Measurements from ENCODE around the gene AGPS. TPM values are rescaled to one million over a fixed set of nuclear protein-coding genes. Genes with fewer than 3 reads are reported as not detected.
A peak's percentile ranks its signal among the peaks of the same experiment; 100 is the strongest.
"Not testable (repeated sequence)": the region's sequence is repeated elsewhere in the genome, so short reads cannot be mapped to it uniquely, and the experiment has no call there.

The AGPS gene
- total RNA-seq, 2 donors from 2014 or later, result 54.3 to 62.2 TPM

DNA sequence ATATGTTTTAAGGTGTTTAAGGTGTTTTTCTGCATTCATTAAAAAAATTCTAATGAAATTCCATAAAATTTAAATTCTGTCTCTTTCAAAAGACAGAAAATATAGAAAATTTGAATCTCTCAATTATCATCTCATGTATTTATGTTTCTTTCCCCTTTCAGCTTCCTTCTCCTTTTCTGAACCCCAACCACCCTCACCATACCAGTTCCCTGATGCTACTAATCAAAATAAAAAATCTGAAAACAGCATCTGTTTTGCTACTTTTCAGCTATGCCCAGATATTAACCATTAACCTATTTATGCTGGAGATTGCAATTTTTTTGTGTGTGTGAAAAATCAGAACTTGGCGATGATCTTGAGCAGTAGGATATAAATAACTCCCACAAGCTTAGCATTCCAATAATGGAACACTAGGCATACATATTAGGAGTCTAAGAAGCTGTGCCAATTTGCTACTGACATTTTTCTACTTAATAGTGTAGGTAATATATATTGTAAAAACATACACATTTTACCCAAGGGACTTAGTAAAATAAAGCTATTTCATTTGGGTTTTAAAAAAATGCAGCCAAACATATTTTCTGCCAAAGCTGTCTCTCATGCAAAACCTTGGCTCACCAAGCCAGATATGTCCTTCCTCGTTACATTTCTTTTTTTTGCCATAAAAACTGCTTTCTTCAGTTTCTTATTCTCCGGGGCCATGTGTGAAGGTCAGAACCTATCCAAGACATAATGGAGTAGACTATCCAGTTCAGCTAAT, 32.6 kb upstream of the AGPS start:
- Mint-ChIP-seq H3K9me3 (no peaks in the 10 kb centered on the region), H3K36me3 (no peaks in the 10 kb centered on the region), H3K4me1 (ENCODE audit: low read depth in 2 of 2) (no peaks in the 10 kb centered on the region), H3K4me3 (no peak overlapping the region), H3K27me3 (no peaks in the 10 kb centered on the region), H3K27ac (no peak overlapping the region)
- DNase-seq (ENCODE audit: low spot score) (no peak), ATAC-seq (no peak)

DNA sequence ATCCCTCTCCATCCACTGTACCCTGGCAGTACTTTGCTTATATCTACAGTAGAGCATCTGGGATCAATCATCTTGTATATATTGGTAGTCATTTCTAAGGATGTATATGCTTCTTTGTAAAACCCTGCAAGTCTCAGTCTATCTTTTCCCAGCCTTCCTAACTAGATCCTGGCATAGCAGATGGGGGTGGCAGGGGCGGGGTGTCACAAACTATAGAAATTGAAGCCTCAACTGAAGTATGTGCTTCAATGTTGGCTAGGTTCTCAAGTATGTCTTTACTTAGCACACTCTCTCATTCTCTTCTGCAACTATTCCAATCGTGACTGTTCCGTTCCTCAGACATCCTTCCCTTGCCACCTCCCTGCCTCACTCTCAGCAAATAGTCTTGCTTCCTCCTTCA, 30.1 kb upstream of the AGPS start:
- Mint-ChIP-seq H3K4me1 (ENCODE audit: low read depth in 2 of 2) (no peaks in the 10 kb centered on the region), H3K36me3 (no peaks in the 10 kb centered on the region), H3K9me3 (no peaks in the 10 kb centered on the region), H3K27me3 (no peaks in the 10 kb centered on the region), H3K27ac (no peak overlapping the region), H3K4me3 (no peak overlapping the region)
- DNase-seq (ENCODE audit: low spot score), result no peak
- no peak for ATAC-seq

DNA sequence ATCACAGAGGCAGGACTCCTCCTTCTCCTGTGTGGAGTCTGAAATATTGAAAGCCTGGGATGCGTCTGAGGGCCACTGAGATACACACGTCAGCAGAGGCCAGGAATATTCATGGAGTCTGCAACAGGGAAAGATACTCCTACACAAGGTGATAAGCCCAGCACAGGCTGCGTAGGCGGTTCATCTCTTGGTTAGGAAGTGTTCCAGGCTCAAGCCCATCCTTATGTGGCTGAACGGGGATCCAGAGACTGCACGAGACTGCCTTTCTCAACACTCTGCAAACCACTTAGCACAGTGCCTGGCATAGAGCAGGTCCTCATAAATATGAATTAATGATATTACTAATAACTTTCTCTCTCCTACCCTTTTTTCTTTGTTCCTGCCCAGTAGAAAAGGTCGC, 29.2 kb upstream of the AGPS start:
- Mint-ChIP-seq H3K9me3 (peaks cover 4% of the 10 kb centered on the region), H3K36me3 (no peaks in the 10 kb centered on the region), H3K27ac (no peak overlapping the region), H3K4me1 (ENCODE audit: low read depth in 2 of 2) (no peaks in the 10 kb centered on the region), H3K4me3 (no peak overlapping the region), H3K27me3 (peaks cover 0 to 3% of the 10 kb centered on the region in 2 donors)
- ATAC-seq, result no peak
- DNase-seq (ENCODE audit: low spot score), result no peak

DNA sequence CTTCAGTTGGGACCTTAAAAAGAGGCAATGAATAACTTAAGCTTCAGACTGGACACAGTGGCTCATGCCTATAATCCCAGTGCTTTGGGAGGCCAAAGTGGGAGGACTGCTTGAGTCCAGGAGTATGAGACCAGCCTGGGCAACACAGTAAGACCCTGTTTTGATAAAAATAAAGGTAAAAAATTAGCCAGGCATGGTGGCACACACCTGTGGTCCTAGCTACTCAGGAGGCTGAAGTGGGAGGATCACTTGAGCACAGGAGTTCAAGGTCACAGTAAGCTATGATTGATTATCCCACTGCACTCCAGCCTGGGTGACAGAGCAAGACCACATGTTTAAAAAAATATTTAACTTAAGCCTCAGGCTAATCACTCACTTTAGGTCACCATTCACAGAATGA, 26.8 kb upstream of the AGPS start:
- Mint-ChIP-seq H3K36me3 (peaks cover 12% of the 10 kb centered on the region), H3K9me3 (peaks cover 16% of the 10 kb centered on the region)
- H3K27ac Mint-ChIP-seq; ATAC-seq; DNase-seq (ENCODE audit: low spot score); H3K4me1 Mint-ChIP-seq (ENCODE audit: low read depth in 2 of 2); H3K27me3 Mint-ChIP-seq; H3K4me3 Mint-ChIP-seq: not testable (repeated sequence)

DNA sequence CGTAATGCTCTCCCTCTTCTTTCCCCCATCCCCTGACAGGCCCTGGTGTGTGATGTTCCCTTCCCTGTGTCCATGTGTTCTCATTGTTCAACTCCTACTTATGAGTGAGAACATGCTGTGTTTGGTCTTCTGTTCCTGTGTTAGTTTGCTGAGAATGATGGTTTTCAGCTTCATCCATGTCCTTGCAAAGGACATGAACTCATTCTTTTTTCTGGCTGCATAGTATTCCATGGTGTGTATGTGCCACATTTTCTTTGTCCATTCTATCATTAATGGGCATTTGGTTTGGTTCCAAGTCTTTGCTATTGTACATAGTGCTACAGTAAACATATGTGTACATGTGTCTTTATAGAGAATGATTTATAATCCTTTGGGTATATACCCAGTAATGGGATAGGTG, 24.6 kb upstream of the AGPS start:
- not testable (repeated sequence) for ATAC-seq; H3K4me1 Mint-ChIP-seq (ENCODE audit: low read depth in 2 of 2); H3K27me3 Mint-ChIP-seq; DNase-seq (ENCODE audit: low spot score); H3K4me3 Mint-ChIP-seq; H3K27ac Mint-ChIP-seq
- peaks cover 35% of the 10 kb centered on the region for H3K36me3 Mint-ChIP-seq
- peaks cover 33% of the 10 kb centered on the region for H3K9me3 Mint-ChIP-seq

DNA sequence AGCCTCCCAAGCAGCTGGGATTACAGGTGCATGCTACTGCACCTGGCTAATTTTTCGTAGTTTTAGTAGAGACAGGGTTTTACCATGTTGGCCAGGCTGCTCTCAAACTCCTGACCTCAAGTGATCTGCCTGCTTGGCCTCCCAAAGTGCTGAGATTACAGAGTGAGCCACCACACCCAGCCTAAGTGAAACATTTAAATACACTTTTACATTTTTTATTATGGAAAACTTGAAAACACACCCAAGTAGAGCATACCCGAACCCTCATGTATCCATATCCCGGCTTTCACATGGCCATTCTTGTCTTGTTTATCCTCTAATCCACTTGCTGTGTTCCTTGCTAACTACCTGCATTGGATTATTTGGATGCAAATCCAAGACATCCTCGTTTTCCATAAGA, 13.2 kb upstream of the AGPS start:
- Mint-ChIP-seq H3K27ac (no peak overlapping the region), H3K9me3 (no peaks in the 10 kb centered on the region), H3K4me1 (ENCODE audit: low read depth in 2 of 2) (no peaks in the 10 kb centered on the region), H3K4me3 (no peak overlapping the region), H3K36me3 (no peaks in the 10 kb centered on the region), H3K27me3 (no peaks in the 10 kb centered on the region)
- ATAC-seq (no peak), DNase-seq (ENCODE audit: low spot score) (no peak)

DNA sequence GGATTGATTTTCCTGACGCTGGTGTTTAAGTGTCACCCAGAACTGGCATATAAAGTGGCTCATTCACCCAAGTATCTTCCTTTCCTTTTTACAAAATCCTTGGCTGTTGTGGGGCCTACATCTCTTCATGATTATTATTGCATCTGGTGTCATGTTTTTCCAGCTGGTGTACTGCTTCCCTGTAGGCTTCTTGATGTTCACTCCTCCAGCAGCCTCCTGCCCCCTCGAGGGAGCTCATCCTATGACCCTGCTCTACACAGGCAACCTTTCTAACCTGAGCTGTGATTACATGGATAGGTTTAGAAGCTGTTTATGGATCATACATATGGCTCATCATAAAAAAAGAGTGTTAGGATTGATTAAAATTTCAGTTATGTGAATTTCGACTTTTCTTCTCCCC, 12.4 kb upstream of the AGPS start:
- DNase-seq (ENCODE audit: low spot score) (no peak), ATAC-seq (no peak)
- Mint-ChIP-seq H3K4me1 (ENCODE audit: low read depth in 2 of 2) (no peaks in the 10 kb centered on the region), H3K9me3 (no peaks in the 10 kb centered on the region), H3K27me3 (no peaks in the 10 kb centered on the region), H3K27ac (no peak overlapping the region), H3K36me3 (no peaks in the 10 kb centered on the region), H3K4me3 (no peak overlapping the region)

DNA sequence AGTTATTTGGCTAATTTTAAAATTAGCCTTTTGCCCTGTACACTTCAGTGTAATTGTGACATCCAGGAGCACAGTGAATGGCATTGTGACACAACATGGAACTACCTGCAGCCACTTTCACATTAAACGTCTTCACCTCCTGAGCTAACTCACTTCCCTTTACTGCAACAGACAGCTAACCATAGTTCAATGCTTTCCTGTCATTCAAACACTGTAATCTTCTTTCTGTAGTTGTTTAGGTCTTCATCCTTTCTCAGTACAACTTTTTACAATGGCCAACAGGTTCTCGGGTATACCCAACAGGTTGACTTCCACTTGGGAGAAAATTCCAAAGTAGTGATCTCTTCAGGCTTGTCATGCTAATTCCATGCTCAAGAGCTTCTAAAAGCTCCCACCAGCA, 8.6 kb upstream of the AGPS start:
- DNase-seq (ENCODE audit: low spot score) (no peak), ATAC-seq (no peak)
- Mint-ChIP-seq H3K27me3 (no peaks in the 10 kb centered on the region), H3K36me3 (no peaks in the 10 kb centered on the region), H3K9me3 (no peaks in the 10 kb centered on the region), H3K4me1 (ENCODE audit: low read depth in 2 of 2) (no peaks in the 10 kb centered on the region), H3K4me3 (no peak overlapping the region), H3K27ac (no peak overlapping the region)

DNA sequence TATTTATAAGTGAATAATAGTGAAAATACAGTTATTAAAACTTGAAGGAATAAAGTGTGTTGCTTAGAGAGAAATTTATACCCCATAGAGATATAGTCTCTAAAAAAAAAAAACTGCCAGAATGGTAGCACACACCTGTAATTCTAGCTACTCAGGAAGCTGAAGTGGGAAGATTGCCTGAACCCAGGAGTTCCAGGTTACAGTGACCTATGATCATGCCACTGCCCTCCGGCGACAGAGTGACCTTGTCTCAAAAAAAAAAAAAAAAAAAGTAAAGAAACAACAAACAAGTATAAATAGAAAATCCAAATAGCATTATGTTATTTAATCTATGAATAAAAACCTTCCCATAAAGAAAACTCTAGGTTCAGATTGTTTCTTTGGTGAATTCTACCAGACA, 7.4 kb upstream of the AGPS start:
- Mint-ChIP-seq H3K9me3 (no peaks in the 10 kb centered on the region), H3K27ac (no peak overlapping the region), H3K36me3 (no peaks in the 10 kb centered on the region), H3K4me1 (ENCODE audit: low read depth in 2 of 2) (peaks cover 0 to 5% of the 10 kb centered on the region in 2 donors), H3K27me3 (no peaks in the 10 kb centered on the region), H3K4me3 (no peak overlapping the region)
- ATAC-seq (no peak), DNase-seq (ENCODE audit: low spot score) (no peak)

DNA sequence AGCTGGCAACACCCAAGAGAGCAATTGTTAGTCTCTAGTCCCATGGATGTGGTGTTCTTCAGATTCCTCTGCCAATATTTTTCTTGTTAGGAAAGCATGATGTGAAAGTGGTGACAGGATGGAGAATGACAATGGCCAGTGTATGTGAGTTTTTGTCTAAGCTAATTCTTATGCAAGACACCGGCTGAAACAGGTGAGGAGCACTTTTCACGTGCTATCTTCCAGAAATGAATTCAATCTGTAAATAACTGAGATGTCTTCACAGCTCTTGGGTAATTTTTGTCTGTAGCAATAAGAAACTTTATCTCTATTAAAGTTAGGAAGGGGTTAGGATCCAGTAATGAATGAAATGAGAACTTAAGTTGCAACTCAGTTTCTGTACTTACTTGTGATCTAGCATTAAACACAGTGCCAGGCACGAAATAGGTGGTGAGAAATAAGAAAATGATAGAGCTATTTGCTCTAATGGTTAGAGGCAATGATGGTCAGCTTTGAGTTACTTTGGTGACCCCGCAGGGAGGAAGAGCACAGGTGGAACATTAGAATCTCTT, 676 bp upstream of the AGPS start:
- peak overlapping the region; percentile 88 to 96 for H3K27ac Mint-ChIP-seq
- no peak for DNase-seq (ENCODE audit: low spot score)
- peaks cover 10% of the 10 kb centered on the region for H3K36me3 Mint-ChIP-seq
- H3K4me3 Mint-ChIP-seq, result peak overlapping the region; percentile 95
- no peaks in the 10 kb centered on the region for H3K9me3 Mint-ChIP-seq
- H3K27me3 Mint-ChIP-seq, result no peaks in the 10 kb centered on the region
- no peak for ATAC-seq
- H3K4me1 Mint-ChIP-seq (ENCODE audit: low read depth in 2 of 2), result peaks cover 34 to 48% of the 10 kb centered on the region in 2 donors

DNA sequence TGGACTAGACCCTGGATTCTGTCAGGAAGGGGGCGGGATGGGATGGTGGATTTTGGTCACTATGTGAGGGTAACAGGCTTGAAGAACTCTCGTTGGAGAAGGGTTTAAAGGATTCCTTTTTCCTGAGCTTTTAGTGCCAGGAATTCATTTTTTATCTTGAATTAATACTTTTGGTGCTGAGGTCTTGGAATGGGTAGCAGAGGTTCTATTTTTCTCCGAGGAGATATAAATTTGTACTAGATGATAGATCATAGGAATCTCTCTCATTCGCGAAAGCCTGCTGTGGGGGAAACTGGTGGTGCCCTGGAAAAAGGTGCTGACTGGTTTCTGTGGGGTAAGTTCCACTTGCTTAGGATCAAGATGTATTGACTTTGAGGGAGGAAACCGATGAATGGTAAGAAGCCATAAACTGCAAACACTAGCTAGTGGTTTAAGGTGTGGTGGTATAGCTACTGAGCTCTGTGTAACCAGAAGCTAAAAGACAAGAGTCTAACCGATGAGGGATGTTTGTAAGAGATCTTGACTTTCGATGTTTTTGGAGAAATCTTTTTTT, 706 bp downstream of the AGPS start:
- Mint-ChIP-seq H3K27ac (peak overlapping the region; percentile 88 to 96), H3K4me3 (peak overlapping the region; percentile 95), H3K4me1 (ENCODE audit: low read depth in 2 of 2) (peaks cover 45 to 62% of the 10 kb centered on the region in 2 donors), H3K36me3 (peaks cover 10% of the 10 kb centered on the region), H3K9me3 (no peaks in the 10 kb centered on the region), H3K27me3 (no peaks in the 10 kb centered on the region)
- ATAC-seq (no peak), DNase-seq (ENCODE audit: low spot score) (no peak)

DNA sequence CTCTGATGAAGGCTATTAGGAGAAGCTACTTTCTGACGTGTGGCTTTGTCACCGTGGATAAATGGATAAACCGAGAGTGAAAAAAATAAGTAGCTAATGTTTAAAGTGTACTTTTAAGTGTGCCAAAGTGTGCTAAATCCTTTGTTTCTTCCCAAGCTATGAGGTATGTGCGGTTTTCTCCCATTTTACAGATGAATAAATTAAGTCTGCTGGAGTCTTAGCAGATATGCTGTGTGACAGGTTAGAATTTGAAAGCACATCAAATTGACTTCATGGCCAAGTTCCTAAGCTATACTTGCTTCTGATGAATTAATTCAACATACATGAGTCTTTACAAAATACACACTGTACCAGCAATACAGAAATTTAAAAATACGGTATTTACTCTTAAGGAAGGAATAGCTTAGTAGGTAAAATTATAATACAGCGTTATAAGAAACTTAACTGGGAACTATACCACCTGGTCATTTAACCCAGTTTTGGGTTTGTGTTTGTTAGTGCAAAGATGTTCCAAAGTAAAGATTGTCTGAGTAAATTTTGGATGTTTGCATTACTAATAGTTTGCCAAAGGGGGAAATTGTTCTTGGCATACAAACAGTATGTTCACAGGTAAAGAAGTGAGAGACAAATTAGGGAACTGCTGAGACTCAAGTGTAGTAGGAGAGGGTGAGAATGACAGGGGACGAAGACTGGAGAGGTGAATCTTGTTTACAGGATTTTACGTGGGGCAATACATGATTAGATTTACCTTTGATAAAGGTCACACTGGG, 1.4 kb downstream of the AGPS start:
- Mint-ChIP-seq H3K36me3 (peaks cover 10% of the 10 kb centered on the region), H3K9me3 (no peaks in the 10 kb centered on the region), H3K27me3 (no peaks in the 10 kb centered on the region), H3K4me3 (peak overlapping the region; percentile 95), H3K27ac (peak overlapping the region; percentile 88 to 96), H3K4me1 (ENCODE audit: low read depth in 2 of 2) (peaks cover 51 to 70% of the 10 kb centered on the region in 2 donors)
- DNase-seq (ENCODE audit: low spot score) (no peak), ATAC-seq (no peak)

DNA sequence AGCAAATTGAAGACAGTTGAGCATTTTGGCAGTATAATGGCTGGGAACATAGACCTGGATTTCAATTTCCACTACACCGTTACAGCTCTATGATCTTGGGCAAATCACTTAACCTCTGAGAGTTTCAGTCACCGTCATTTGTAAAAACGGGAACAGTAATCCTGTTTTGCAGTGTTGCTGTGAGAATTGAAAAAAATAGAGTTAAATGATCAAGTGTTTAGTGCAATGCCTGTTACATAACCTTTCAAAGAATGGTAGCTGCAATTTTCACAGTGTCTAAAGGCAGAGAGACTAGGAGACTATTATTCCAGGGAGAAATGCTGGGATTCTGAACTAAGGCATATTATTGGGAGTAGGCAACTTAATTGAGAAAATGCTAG, 2.0 kb downstream of the AGPS start:
- no peak for DNase-seq (ENCODE audit: low spot score)
- Mint-ChIP-seq H3K27ac (no peak overlapping the region), H3K36me3 (peaks cover 10% of the 10 kb centered on the region), H3K9me3 (no peaks in the 10 kb centered on the region), H3K4me3 (peak overlapping the region; percentile 95), H3K4me1 (ENCODE audit: low read depth in 2 of 2) (peaks cover 54 to 75% of the 10 kb centered on the region in 2 donors), H3K27me3 (no peaks in the 10 kb centered on the region)
- ATAC-seq, result no peak

All from natural killer cell treated with Interleukin-12 subunit alpha and Interleukin-12 subunit beta and Interleukin-15 and Interleukin-18, amount 100 ng/mL, for 72 hours (primary cell).